ENCODE data around the gene NCKAP1.
"Not testable (repeated sequence)": the region's sequence is repeated elsewhere in the genome, so short reads cannot be mapped to it uniquely, and the experiment has no call there.

The NCKAP1 gene, protein sequence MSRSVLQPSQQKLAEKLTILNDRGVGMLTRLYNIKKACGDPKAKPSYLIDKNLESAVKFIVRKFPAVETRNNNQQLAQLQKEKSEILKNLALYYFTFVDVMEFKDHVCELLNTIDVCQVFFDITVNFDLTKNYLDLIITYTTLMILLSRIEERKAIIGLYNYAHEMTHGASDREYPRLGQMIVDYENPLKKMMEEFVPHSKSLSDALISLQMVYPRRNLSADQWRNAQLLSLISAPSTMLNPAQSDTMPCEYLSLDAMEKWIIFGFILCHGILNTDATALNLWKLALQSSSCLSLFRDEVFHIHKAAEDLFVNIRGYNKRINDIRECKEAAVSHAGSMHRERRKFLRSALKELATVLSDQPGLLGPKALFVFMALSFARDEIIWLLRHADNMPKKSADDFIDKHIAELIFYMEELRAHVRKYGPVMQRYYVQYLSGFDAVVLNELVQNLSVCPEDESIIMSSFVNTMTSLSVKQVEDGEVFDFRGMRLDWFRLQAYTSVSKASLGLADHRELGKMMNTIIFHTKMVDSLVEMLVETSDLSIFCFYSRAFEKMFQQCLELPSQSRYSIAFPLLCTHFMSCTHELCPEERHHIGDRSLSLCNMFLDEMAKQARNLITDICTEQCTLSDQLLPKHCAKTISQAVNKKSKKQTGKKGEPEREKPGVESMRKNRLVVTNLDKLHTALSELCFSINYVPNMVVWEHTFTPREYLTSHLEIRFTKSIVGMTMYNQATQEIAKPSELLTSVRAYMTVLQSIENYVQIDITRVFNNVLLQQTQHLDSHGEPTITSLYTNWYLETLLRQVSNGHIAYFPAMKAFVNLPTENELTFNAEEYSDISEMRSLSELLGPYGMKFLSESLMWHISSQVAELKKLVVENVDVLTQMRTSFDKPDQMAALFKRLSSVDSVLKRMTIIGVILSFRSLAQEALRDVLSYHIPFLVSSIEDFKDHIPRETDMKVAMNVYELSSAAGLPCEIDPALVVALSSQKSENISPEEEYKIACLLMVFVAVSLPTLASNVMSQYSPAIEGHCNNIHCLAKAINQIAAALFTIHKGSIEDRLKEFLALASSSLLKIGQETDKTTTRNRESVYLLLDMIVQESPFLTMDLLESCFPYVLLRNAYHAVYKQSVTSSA

DNA sequence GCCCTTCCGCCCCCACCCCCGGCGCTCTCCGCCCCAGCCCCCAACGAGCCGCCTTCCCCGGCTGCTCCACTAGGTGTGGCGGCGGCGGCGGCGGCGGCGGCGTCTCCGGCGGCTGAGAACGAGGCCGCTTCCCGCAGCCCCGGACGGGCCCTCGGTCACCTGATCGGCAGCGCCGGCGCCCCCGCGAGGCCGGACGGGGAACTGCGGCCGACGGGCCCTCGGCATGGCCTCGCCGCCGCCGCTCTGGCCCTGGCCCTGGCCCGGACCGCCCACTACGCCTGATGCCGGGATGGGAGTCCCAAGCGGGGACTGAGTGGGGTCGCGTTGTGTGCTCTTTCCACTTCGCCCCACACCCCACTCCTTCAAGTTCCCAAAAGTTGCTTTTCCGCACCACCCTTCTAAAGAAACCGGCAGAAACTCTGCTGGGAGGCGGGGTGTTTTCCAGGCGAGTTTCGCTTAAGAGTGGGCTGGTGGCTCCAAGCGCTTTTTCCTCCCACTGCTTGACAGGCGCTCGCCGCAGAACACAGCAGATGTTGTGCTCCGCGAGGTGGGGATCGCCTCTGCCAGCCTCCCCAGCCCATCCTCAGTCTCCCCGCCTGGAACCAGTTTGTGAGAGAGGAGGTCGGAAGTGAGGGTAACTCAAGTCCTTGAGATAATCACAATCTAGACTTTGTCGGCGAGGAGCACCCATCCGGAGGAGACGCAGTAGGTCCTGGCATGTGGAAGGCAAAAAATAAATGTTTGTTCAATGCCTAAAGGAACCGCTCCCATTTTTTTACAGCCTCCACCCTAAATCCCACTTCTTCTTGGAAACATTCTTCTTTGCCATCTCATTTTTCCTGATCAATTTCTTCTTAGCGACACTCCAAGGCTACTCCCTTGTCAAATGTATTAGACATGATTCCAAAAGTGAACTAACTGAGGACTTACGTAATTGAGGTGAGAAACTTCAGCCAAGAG, at the start of gene NCKAP1:
Gene NCKAP1 (minus strand): TSS at position 117 of the 960 bp plus-strand sequence. CDS start 358 bp downstream, outside the sequence.
- DNase-seq, result peak; percentile 87

- no peak for DNase-seq
These were observed 43.7 kb upstream of the NCKAP1 start for GRCh38 chr2:183081911-183082310.

- no peak for DNase-seq
These were observed 41.0 kb upstream of the NCKAP1 start for GRCh38 chr2:183079139-183079775.

GRCh38 chr2:183078464-183079138, 40.3 kb upstream of the NCKAP1 start, which contains the start of gene DUSP19:
Gene DUSP19 (plus strand): TSS chr2:183078747. CDS start chr2:183078934, 187 bp downstream.
- peak; percentile 90 for DNase-seq

DNA sequence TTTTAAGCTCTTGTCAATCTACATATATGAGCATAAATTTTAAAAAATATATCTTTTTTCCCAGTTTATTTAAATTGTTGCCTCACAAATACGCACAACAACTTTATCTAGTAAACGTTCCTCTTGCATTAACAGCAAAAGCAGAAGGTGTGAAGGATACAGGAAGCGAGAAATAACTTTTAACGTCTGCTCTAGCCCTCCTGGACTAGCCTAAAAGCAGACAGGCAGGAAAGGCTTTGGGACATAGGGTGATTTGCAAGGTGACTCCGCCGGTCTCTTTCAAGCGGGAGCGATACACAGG, 39.9 kb upstream of the NCKAP1 start:
- DNase-seq, result no peak

- DNase-seq, result no peak
These were observed 33.9 kb upstream of the NCKAP1 start for GRCh38 chr2:183072177-183072576.

DNA sequence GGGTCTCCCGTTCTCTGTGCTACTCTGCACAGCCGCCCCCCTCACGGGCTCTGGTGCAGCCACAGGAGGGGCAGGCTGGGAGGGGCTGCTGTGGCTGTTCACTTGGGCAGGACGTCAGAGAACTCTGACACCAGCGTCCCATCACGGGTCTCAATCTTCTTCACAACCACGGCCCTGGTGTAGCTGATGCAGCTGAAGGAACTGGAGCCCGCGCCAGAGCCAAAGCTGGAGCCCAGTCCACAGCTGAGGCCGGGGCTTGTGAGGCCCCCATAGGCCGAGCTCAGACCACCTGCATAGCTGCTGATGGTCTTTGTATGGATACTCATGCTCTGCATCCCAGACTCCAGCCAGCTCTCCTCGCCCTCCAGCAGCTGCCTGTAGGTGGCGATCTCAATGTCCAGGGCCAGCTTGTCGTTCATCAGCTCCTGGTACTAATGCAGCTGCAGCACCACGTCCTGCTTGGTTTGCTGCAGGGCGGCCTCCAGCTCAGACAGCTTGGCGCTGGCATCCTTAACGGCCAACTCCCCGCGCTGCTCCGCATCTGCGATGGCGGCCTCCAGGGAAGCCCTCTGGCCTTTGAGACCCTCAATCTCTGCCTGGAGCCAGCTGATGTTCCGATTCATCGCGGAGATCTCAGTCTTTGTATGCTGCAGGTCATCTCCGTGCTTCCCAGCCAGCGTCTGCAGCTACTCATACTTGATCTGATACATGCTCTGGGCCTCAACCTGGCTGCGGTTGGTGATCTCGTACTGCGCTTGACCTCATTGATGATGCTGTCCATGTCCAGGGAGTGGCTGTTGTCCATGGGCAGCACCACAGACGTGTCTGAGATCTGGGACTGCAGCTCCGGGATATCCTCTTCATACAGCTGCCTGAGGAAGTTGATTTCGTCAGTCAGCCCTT, 32.9 kb upstream of the NCKAP1 start:
- peak; percentile 4 for DNase-seq

DNA sequence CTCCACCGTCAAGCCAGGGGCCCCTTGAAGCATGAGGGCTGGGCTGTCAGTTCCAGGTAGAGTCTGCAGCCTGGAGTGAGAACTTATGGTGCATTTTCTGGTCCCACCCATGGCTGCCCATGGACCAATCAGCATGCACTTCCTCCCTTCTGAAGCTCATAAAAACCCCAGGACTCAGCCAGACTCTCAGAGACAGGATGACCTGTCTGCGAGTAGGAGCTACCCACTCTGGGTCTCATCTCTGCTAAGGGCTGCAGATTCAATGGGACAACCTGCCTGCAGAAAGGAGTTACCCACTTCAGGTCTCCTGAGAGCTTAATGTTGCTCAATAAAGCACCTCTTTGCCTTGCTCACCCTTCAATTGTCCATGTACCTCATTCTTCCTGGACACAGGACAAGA, 30.9 kb upstream of the NCKAP1 start:
- no peak for DNase-seq

DNA sequence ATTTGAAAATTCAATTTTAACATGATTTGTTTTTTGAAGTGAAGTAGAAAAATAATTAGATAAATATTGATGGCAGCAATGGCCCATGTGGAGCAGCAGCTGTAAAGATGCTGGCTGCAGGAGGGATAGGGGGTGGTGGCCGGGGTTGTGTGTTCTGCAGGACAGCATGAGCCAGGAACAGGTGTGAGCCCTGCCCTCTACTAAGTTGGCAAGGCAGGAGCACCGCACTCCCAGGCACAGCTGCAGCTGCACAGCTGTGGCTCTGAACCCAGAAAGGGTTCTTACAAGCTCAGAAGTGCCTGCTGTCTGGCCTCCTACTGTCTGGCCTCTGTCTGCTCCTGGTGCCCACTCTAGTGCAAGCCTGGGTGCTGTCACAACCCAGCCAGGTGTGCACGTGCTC, 30.3 kb upstream of the NCKAP1 start:
- no peak for DNase-seq

- DNase-seq, result no peak
These were observed 24.8 kb upstream of the NCKAP1 start for GRCh38 chr2:183063083-183063482.

DNA sequence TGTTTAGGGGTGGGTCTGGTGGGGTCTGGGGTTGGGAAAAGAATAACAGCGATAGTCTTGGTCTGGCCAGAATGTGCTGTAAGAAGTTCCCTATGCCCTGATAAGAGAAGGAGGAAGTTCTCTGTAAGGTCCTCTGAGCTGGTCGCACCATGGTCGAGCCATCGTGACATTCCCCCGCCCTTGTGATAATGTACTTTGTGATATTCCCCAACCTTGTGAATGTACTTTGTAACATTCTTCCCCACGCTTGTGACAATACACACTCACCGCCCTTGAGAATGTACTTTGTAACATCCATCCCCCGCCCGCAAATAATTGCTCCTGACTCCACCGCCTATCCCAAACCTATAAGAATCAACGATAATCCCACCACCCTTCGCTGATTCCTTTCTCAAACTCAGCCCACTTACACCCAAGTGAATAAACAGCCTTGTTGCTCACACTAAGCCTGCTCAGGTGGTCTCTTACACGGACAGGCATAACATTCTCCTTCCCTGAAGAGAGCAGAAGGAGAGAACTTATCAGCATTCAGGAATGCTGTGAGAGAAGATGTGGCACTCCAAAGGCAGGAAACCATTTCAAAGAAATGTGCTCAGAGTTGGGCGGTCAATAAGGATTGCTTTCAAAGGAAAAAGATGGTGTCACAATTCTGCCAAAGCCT, 22.4 kb upstream of the NCKAP1 start:
- no peak for DNase-seq

DNA sequence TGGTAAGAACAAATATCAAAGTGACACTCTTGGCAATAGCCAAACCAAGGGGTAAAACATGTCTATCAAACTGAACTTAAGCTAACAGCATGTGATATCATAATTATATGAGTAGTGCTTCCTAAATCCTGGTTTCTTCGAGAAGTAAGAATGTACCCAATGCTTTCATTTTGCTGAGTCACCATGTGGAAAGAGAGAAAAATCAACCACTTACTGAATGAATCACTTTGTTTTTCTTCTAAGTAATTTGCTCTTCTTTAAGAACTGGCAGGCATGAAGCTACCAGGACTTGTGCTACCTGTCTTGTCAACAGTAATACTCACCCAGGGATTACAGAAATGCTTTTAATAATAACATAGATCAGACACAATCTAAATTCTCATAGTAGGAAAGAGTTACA, 21.3 kb upstream of the NCKAP1 start:
- no peak for DNase-seq

GRCh38 chr2:183057333-183057985, 19.2 kb upstream of the NCKAP1 start:
- DNase-seq, result no peak

GRCh38 chr2:183049420-183049819, 11.2 kb upstream of the NCKAP1 start:
- DNase-seq, result no peak

DNA sequence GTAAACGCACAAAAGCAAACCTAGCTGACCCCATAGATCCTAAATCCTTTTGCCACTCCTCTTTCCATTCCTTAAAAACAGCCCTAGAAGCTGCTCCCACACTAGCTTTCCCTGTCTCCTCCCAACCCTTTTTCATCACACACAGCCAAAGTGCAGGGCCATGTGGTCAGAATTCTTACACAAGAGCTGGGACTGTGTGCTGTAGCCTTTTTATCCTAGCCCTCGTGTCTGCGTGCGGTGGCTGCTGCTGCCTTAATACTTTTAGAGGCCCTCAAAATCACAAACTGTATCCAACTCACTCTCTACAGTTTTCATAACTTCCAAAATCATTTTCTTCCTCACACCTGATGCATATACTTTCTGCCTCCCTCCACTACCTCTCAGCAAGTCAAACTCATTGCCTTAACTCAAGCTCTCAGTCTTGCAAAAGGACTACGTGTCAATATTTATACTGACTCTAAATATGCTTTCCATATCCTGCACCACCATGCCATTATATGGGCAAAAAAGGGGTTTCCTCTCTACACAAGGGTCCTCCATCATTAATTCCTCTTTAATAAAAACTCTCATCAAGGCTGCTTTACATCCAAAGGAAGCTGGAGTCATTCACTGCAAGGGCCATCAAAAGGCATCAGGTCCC, 9.3 kb upstream of the NCKAP1 start:
- DNase-seq, result not testable (repeated sequence)

GRCh38 chr2:183043580-183043979, 5.3 kb upstream of the NCKAP1 start:
- not testable (repeated sequence) for DNase-seq

DNA sequence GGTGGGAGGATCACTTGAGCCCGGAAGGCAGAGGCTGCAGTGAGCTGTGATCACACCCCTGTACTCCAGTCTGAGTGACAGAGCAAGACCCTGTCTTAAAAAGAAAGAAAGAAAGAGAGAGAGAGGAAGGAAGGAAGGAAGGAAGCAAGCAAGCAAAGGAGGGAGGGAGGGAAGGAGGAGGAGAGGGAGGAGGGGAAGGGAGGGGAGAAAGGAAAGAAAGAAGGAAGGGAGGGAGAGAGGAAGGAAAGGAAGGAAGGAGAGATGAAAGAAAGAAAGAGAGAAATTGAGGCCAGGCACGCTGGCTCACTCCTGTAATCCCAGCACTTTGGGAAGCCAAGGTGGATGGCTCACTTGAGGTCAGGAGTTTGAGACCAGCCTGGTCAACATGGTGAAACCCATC, 2.3 kb upstream of the NCKAP1 start:
- DNase-seq, result no peak

Measured in CD4-positive, alpha-beta T cell treated with Interleukin-12 subunit alpha and Interleukin-12 subunit beta, for 1 hour (primary cell).